HG03039 (cell line): ENCODE measurements around the gene BTBD9.

Experiments used
- ATAC-seq: cut with Tn5 transposase; IDR thresholded peaks from one replicate; pipeline ENCODE4 v1.9.1; 2021; ENCODE audit warnings: mild to moderate bottlenecking, moderate library complexity; ENCODE audit not compliant: unreplicated experiment

BTBD9 gene

DNA sequence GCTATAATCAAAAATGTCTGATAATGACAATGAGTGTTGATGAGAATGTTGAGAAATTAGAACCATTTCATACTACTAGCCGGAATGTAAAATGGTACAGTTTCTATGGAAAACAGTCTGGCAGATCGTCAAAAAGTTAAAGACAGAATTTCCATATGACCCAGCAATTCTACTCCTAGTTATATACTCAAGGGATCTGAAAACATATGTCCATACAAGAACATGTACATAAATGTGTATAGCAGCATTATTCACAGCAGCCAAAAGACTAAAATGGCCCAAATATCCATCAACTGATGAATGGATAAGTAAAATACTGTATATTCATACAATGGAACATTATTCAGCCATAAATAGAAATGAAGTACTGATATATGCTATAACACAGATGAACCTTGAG is 236.2 kb downstream of the BTBD9 start:
- no peak for ATAC-seq

DNA sequence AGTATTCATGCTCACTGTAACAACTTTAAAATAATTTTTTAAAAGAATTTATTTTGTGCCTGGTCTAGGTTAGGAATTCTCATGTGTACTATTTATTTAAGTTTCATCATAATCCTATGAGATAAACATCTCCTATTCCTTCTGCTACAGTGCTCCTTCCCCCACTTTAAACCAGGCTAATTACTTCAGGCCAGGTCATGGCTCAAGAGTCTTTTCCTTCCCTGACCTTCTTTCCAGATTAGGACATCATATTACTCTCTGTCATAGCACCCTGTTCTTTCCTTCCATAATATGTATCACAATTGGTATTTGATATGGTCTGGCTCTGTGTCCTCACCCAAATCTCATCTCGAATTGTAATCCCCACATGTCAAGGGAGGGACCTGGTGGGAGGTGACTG is 239.0 kb downstream of the BTBD9 start:
- ATAC-seq, result no peak

- ATAC-seq, result no peak
These were observed 239.6 kb downstream of the BTBD9 start for GRCh38 chr6:38400101-38400500.

DNA sequence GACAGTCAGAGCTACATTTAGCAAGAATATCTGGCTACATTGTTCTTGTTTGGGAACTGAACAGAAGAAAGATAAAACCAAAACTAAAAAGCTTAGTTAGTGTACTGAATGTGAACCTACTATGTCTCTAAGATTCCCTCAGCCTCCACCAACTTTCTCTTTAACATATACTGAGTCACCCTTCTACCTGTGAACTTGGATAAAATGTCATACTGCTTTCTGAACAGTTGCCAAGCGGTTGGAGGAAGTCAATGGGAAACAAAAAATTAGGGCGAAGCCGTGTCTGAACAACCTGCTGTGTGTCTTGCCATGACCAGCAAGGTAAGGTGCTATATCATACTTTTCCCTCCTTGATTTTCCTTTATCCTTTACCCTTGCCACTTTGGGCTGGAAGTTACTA is 243.5 kb downstream of the BTBD9 start:
- ATAC-seq, result no peak

GRCh38 chr6:38393986-38394385 is 245.7 kb downstream of the BTBD9 start:
- ATAC-seq, result no peak

- ATAC-seq, result no peak
These were observed 247.8 kb downstream of the BTBD9 start for GRCh38 chr6:38391626-38392579.

DNA sequence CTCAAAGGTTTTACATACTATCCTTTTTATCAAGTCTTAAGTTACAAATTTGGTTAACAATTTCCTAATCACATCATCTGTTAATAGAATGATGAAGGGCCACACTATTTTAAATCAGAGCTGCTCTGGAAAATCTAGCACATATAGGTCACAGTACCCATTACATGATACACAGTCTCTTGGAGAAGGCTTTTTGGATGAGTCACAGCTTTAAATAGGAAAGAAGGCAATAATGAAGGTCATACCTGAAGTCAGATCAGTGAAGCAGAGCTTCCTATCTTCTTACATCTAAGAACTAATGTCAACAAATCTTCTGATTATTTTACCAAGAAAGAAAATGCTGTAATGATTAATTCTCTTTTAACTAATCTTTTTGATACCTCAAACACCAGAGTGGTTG is 248.5 kb downstream of the BTBD9 start:
- no peak for ATAC-seq

DNA sequence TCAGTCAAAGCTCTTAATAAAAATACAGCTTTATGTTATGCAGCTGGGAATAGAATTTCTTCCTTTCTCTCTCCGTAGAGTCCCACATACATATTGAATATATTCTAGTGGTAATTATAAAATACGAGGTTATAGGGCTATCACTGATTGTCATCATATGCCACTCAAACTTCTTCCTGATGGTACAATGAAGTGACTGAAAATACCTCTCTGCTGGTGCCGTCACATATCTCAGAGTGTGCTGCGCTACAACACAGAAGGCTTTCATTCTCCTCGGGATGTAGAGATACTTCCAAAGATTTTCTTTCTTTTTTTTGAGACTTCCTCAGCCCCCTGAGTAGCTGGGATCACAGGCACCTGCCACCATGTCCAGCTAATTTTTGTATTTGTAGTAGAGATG is 249.9 kb downstream of the BTBD9 start:
- ATAC-seq, result no peak

- no peak for ATAC-seq
These were observed 251.8 kb downstream of the BTBD9 start for GRCh38 chr6:38387971-38388370.

DNA sequence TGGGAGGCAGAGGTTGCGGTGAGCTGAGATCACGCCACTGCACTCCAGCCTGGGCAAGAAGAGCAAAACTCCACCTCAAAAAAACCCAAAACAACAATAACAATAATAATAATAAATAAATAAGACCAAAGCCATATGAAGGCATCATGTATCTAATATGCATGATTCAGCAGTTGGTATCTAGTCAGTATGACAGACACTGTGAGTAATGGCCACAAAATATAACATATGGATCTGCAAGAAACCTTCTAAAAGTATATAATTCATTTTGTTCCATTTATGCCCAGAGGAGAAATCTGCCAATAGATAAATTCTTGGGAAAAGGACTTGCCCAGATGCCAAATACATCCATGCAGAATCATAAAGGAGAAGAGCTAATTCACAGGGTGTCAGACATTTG is 252.3 kb downstream of the BTBD9 start:
- no peak for ATAC-seq

DNA sequence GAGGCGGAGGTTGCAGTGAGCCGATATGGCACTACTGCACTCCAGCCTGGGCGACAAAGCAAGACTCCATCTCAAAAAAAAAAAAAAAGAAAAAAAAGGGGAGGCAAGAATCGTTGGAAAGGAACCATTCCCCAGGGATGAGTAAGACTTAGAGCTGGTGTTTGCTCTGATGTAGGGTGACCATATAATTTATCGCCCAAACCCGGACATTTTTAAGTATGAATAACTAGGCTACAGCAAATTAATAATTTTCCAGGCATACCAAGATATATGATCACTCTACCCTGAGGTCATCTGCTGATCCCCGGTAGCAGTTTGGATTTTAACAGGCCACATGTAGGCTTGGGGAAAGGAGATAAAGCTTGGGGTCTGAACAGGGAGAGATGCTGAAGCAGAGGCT is 260.9 kb downstream of the BTBD9 start:
- no peak for ATAC-seq

DNA sequence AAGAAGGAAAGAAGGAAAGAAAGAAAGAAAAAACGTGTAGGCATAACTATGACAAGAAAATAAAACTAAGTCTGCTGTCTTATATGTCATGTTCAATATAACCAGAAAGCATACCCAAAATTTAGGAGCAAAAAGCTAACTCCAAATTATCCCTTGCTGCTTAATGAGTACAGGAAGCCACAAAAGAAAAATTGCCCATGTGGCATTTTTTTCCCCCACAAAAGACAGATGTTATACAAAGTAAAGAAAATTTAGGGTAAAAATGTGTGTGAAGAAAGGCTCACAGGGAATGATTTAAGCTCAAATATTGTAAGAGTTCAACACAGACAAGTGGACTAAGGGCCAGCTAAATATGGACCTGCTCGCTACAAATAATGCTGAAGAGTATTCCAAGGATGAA is 263.8 kb downstream of the BTBD9 start:
- ATAC-seq, result no peak

GRCh38 chr6:38375341-38375740 is 264.4 kb downstream of the BTBD9 start:
- no peak for ATAC-seq

- ATAC-seq, result no peak
These were observed 267.8 kb downstream of the BTBD9 start for GRCh38 chr6:38371881-38372280.

- ATAC-seq, result no peak
These were observed 268.8 kb downstream of the BTBD9 start for GRCh38 chr6:38370653-38371601.

DNA sequence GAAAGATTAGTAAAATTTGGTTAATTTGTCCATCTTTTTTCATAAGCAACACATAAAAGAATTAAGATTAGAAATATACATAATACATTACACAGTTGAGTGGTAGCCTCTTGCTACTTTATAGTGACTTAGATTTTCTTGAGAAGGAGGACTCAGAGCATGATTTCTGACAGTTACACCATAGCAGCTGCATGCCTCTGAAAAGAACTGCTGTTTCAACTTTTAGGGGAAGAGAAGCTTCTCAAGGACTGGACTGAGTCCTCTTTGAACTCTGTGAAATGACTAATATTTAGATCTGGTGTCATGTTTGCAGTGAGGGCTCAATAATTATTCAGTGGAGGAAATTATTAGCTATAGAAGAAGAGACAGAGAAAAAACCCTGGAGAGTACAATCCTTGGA is 272.5 kb downstream of the BTBD9 start:
- no peak for ATAC-seq

DNA sequence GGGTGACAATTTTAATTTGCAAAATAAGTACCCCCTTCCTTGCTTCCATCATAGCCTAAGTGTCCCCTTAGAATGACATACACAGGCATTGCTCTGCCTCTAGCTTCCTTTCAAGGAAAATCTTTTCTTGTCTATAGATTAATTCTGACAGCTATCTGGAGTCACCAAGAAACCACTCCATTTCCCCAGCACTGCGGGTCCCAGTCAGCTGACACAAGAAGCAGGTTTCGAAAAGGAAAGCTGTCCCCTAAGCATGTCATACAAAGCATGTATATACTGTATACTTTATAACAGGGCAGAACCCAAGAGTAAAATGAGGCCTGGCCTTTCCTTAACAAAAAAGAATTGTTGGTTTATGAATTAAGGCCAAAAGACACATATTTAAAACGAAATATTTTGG is 273.5 kb downstream of the BTBD9 start:
- no peak for ATAC-seq

- no peak for ATAC-seq
These were observed 275.0 kb downstream of the BTBD9 start for GRCh38 chr6:38364775-38365174.

DNA sequence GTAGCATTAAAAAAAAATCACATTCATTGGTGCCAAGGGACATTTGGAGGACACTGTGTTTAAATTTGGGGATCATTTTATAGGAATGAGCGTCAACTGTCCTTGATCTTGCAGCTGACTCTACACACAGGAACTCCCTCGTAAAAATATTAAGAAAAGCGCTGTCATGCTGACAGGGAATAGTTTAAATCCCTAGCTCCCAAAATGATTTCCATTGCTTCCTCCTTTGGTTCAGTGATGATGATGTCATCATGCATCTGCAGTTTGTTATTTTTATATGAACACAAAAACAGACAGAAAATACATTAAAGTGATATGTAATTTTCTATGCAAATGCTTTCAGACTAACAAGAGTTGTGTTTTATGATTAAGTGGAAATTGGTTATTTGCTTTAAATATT is 275.6 kb downstream of the BTBD9 start:
- no peak for ATAC-seq

DNA sequence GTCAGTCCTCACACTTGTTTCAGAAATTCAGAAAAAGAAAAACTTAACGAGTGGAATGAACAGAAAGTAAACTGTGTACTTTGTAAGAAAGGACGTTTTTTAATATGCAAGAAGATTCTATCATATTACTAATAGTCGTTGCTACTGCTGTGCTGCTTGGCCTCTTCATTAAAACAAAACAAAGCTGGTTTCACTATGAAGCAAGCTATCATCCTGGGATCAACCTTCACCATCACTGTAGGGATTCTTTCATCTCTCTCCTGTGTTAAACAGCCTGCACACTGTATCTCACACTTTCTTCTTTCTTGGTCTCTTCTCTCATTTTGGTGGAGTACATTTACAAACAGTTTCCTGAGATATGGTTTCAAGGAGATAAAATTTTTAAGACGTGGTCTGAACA is 284.2 kb downstream of the BTBD9 start:
- ATAC-seq, result no peak

DNA sequence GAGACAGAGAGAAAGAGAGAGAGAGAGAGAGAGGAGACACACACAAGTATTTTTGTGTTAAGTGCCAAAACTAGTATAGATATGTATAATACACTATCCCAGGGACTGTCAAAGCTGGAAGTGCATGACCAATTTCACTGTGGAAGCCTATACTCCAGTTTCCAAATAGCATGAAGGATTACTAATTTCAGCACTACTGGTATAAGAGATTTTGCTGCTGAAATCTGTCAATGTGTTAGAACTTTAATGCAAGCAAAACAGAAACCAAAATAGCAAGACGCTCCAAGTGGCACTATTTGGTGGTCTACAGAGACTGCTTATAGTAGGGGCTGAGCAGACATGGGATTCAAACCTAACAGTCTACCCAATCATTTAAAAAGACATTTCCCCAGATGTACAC is 284.8 kb downstream of the BTBD9 start:
- no peak for ATAC-seq

GRCh38 chr6:38354037-38354381 is 285.7 kb downstream of the BTBD9 start:
- no peak for ATAC-seq
